ENCODE results near the gene RTL10. TPM values are rescaled to one million over a fixed set of nuclear protein-coding genes. Genes with fewer than 3 reads are reported as not detected.
A peak's percentile ranks its signal among the peaks of the same experiment; 100 is the strongest.

RTL10 gene
- total RNA-seq, 1 experiment from 2014 or later = 26.7 TPM

DNA sequence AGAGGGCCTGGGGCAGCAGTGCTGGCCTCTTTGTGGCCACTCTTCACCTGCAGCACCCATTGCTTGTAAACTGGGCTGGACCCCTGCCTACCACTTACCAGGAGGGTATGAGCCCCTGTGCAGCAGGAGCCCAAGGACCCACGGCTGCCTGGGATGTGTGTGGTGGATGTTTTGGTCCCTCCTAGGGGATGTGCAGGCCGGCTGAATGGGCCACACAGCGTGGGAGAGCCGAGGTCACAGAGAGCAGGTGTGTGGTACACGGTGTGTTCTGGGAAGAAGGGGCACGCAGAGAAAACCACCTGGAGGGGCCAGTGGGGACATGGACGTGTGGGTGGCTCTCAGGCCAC is 19.3 kb upstream of the RTL10 start:
- DNase-seq (ENCODE audit: low read depth, low spot score) (no peak), ATAC-seq (no peak)
- Histone ChIP-seq H3K36me3 (ENCODE audit: control insufficient read depth, insufficient read depth, low read length) (no peaks in the 10 kb centered on the region), H3K9me3 (ENCODE audit: control insufficient read depth, insufficient read depth, low read depth, low read length) (no peaks in the 10 kb centered on the region), H3K4me3 (ENCODE audit: low read depth in 2 of 2, low read length in 2 of 2) (no peak overlapping the region), H3K27me3 (ENCODE audit: control insufficient read depth, insufficient read depth, low read length) (no peaks in the 10 kb centered on the region), H3K4me1 (ENCODE audit: control insufficient read depth, insufficient read depth, low read length) (peaks cover 61% of the 10 kb centered on the region), H3K27ac (ENCODE audit: low read length) (peak overlapping the region; percentile 69)
- no TSS peak for BruUV-seq (replicated peaks)
- ChIA-PET POLR2A (no interaction called here), CTCF (no interaction called here)
- intact Hi-C loops (cut with micrococcal nuclease; ENCODE audit: unreplicated experiment) = no loop called here
- TF ChIP-seq, protein P1, sequence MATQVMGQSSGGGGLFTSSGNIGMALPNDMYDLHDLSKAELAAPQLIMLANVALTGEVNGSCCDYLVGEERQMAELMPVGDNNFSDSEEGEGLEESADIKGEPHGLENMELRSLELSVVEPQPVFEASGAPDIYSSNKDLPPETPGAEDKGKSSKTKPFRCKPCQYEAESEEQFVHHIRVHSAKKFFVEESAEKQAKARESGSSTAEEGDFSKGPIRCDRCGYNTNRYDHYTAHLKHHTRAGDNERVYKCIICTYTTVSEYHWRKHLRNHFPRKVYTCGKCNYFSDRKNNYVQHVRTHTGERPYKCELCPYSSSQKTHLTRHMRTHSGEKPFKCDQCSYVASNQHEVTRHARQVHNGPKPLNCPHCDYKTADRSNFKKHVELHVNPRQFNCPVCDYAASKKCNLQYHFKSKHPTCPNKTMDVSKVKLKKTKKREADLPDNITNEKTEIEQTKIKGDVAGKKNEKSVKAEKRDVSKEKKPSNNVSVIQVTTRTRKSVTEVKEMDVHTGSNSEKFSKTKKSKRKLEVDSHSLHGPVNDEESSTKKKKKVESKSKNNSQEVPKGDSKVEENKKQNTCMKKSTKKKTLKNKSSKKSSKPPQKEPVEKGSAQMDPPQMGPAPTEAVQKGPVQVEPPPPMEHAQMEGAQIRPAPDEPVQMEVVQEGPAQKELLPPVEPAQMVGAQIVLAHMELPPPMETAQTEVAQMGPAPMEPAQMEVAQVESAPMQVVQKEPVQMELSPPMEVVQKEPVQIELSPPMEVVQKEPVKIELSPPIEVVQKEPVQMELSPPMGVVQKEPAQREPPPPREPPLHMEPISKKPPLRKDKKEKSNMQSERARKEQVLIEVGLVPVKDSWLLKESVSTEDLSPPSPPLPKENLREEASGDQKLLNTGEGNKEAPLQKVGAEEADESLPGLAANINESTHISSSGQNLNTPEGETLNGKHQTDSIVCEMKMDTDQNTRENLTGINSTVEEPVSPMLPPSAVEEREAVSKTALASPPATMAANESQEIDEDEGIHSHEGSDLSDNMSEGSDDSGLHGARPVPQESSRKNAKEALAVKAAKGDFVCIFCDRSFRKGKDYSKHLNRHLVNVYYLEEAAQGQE (IDR thresholded peaks at IDR 0.05; ENCODE audit: insufficient read depth in 1 of 2, low read depth in 2 of 2, low read length in 1 of 2) = no peak
- TF ChIP-seq TCF7L2 (IDR thresholded peaks at IDR 0.05; ENCODE audit: low read depth, low read length) (no peak), POLR2AphosphoS5 (IDR thresholded peaks at IDR 0.05; ENCODE audit: low read depth, low read length) (no peak), SIN3A (IDR thresholded peaks at IDR 0.05; ENCODE audit: borderline replicate concordance, insufficient read depth, low read depth, low read length) (no peak)
- TF ChIP-seq, protein P2, sequence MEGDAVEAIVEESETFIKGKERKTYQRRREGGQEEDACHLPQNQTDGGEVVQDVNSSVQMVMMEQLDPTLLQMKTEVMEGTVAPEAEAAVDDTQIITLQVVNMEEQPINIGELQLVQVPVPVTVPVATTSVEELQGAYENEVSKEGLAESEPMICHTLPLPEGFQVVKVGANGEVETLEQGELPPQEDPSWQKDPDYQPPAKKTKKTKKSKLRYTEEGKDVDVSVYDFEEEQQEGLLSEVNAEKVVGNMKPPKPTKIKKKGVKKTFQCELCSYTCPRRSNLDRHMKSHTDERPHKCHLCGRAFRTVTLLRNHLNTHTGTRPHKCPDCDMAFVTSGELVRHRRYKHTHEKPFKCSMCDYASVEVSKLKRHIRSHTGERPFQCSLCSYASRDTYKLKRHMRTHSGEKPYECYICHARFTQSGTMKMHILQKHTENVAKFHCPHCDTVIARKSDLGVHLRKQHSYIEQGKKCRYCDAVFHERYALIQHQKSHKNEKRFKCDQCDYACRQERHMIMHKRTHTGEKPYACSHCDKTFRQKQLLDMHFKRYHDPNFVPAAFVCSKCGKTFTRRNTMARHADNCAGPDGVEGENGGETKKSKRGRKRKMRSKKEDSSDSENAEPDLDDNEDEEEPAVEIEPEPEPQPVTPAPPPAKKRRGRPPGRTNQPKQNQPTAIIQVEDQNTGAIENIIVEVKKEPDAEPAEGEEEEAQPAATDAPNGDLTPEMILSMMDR (IDR thresholded peaks at IDR 0.05) = no peak
- in situ Hi-C loops (cut with HindIII; ENCODE audit: low pct_unique_long_range_greater_than_20kb, low sequenced_read_pairs) = no loop called here

DNA sequence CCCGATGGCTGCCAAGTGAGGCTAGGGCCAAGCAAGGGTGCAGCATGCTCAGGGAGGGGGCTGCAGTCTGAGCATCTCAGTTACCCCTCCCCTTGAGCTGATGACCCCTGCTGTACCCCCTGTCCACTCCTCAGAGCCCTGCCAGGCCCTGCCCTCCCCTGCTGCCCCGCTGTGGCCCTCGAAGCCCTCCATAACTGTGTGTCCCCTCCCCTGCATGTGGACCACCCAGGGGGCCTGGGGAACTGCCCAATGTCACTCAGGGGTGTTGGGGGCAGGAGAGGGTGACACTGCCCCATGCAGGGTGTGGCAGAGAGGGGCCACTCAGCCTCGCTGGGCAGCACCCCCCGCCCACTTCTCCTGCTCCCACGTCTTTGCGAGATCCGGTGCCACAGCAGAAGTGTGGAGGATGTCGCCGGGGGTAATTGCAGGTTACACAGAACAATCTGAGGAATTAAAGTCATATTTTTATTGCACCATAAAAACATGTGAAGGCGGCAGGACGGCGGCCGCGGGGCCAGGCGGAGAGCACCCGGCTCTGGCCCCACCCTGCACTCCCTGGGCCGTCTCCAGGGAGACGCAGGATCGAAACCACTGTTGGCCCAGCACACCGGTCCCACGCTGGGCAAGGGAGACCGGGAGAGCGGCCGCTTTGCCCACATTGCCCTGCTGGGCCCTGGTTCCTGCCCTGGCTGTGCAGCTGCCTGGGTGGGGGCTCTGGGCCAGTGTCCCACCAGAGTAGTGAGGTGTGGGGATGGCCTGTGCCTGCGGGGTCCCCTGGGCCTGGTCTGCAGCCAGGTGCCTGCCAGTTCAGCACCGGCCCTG is 18.7 kb upstream of the RTL10 start:
- in situ Hi-C loops (cut with HindIII; ENCODE audit: low pct_unique_long_range_greater_than_20kb, low sequenced_read_pairs) (no loop called here), intact Hi-C loops (cut with micrococcal nuclease; ENCODE audit: unreplicated experiment) (no loop called here)
- peaks cover 56% of the 10 kb centered on the region for H3K4me1 ChIP-seq (ENCODE audit: control insufficient read depth, insufficient read depth, low read length)
- ChIA-PET CTCF (no interaction called here), POLR2A (no interaction called here)
- H3K27me3 ChIP-seq (ENCODE audit: control insufficient read depth, insufficient read depth, low read length) = no peaks in the 10 kb centered on the region
- H3K36me3 ChIP-seq (ENCODE audit: control insufficient read depth, insufficient read depth, low read length) = no peaks in the 10 kb centered on the region
- no peaks in the 10 kb centered on the region for H3K9me3 ChIP-seq (ENCODE audit: control insufficient read depth, insufficient read depth, low read depth, low read length)
- TF ChIP-seq, protein P1 (IDR thresholded peaks at IDR 0.05; ENCODE audit: insufficient read depth in 1 of 2, low read depth in 2 of 2, low read length in 1 of 2) = no peak
- 0 out of 2 replicates have a peak, but pooled peaks have one; percentile 31 for TF ChIP-seq TCF7L2 (IDR thresholded peaks at IDR 0.05; ENCODE audit: low read depth, low read length)
- BruUV-seq (replicated peaks) = no TSS peak
- peak overlapping the region; percentile 69 for H3K27ac ChIP-seq (ENCODE audit: low read length)
- DNase-seq (ENCODE audit: low read depth, low spot score) (no peak), ATAC-seq (peak; percentile 29)
- no peak overlapping the region for H3K4me3 ChIP-seq (ENCODE audit: low read depth in 2 of 2, low read length in 2 of 2)
